ENCODE data around the gene DUSP1. TPM values are rescaled to one million over a fixed set of nuclear protein-coding genes. Genes with fewer than 3 reads are reported as not detected.

DUSP1 gene
- 100 to 1,000 TPM; 222 to 415 (median 252) TPM for total RNA-seq

- H3K4me1 ChIP-seq: peaks cover 35 to 82% (median 44%) of the 10 kb centered on the region in 3 donors
- TF ChIP-seq CTCF (IDR thresholded peaks at IDR 0.05) (peak in 4 of 6 experiments; percentile 59 to 67 (median 61)), POLR2A (IDR thresholded peaks at IDR 0.05) (peak; percentile 92 to 100 (median 97))
- DNase-seq: peak; percentile 99
- intact Hi-C loops (cut with DNase I): loop anchor here (5.0 to 10.0 kb wide), 3 partner anchors 54 to 134 kb away; no protein-coding TSS in a partner anchor
- H3K27ac ChIP-seq: peak within 1 kb of the TSS; percentile 96 to 100 (median 99)
- H3K4me3 ChIP-seq: peak within 1 kb of the TSS; percentile 77 to 96 (median 79)
- H3K36me3 ChIP-seq: peaks cover 0 to 33% (median 30%) of the 10 kb centered on the region in 3 donors
- no peaks in the 10 kb centered on the region for H3K9me3 ChIP-seq
- WGBS, 2 donors: no CpG with 5 or more reads among the region's 89 CpGs
- H3K27me3 ChIP-seq: no peaks in the 10 kb centered on the region
Measured at GRCh38 chr5:172770675-172771438, at the start of gene DUSP1. Gene DUSP1, minus strand, starts transcription at chr5:172771195. Its CDS starts 243 bp downstream, at chr5:172770952.

GRCh38 chr5:172820046-172820767 is 49.2 kb upstream of the DUSP1 start:
- intact Hi-C loops (cut with DNase I): no loop called here
- no peak for DNase-seq
- Histone ChIP-seq H3K27me3 (no peaks in the 10 kb centered on the region), H3K4me1 (peaks cover 4 to 36% (median 11%) of the 10 kb centered on the region in 3 donors), H3K36me3 (no peaks in the 10 kb centered on the region), H3K4me3 (no peak overlapping the region), H3K9me3 (peaks cover 0 to 2% (median 0%) of the 10 kb centered on the region in 3 donors), H3K27ac (peak overlapping the region; percentile 76 to 90 (median 84))
- 28 to 53% methylated on average over 6 to 9 of the region's 16 CpGs for WGBS, 2 donors
- no peak for TF ChIP-seq CTCF (IDR thresholded peaks at IDR 0.05)
- peak in 1 of 4 donors; percentile 44 for TF ChIP-seq POLR2A (IDR thresholded peaks at IDR 0.05)

GRCh38 chr5:172819569-172819968 is 48.6 kb upstream of the DUSP1 start:
- DNase-seq: no peak
- no peaks in the 10 kb centered on the region for H3K36me3 ChIP-seq
- intact Hi-C loops (cut with DNase I): no loop called here
- WGBS, 2 donors: 80 to 89% methylated on average over 3 of the region's 3 CpGs
- no peak overlapping the region for H3K4me3 ChIP-seq
- peaks cover 4 to 36% (median 11%) of the 10 kb centered on the region in 3 donors for H3K4me1 ChIP-seq
- H3K27ac ChIP-seq: peak overlapping the region; percentile 63 to 90 (median 81)
- TF ChIP-seq POLR2A (IDR thresholded peaks at IDR 0.05): no peak
- no peak for TF ChIP-seq CTCF (IDR thresholded peaks at IDR 0.05)
- H3K27me3 ChIP-seq: no peaks in the 10 kb centered on the region
- H3K9me3 ChIP-seq: no peaks in the 10 kb centered on the region

GRCh38 chr5:172818081-172818480 is 47.1 kb upstream of the DUSP1 start:
- intact Hi-C loops (cut with DNase I): no loop called here
- 93 to 97% methylated on average over 3 of the region's 3 CpGs for WGBS, 2 donors
- Histone ChIP-seq H3K36me3 (no peaks in the 10 kb centered on the region), H3K4me3 (no peak overlapping the region), H3K27ac (no peak overlapping the region), H3K9me3 (no peaks in the 10 kb centered on the region), H3K27me3 (no peaks in the 10 kb centered on the region), H3K4me1 (peaks cover 4 to 36% (median 11%) of the 10 kb centered on the region in 3 donors)
- no peak for DNase-seq
- TF ChIP-seq CTCF (IDR thresholded peaks at IDR 0.05): no peak
- no peak for TF ChIP-seq POLR2A (IDR thresholded peaks at IDR 0.05)

- H3K4me3 ChIP-seq: no peak overlapping the region
- peaks cover 4 to 36% (median 11%) of the 10 kb centered on the region in 3 donors for H3K4me1 ChIP-seq
- no peaks in the 10 kb centered on the region for H3K36me3 ChIP-seq
- 81 to 86% methylated on average over 6 to 7 of the region's 7 CpGs for WGBS, 2 donors
- no peak for DNase-seq
- TF ChIP-seq POLR2A (IDR thresholded peaks at IDR 0.05) (no peak), CTCF (IDR thresholded peaks at IDR 0.05) (no peak)
- H3K27me3 ChIP-seq: no peaks in the 10 kb centered on the region
- H3K27ac ChIP-seq: no peak overlapping the region
- no peaks in the 10 kb centered on the region for H3K9me3 ChIP-seq
- intact Hi-C loops (cut with DNase I): no loop called here
Measured at GRCh38 chr5:172817664-172818063, 46.7 kb upstream of the DUSP1 start.

Data from esophagus squamous epithelium (tissue), 5 donors.